NCI-H1417 (cell line): Measurements from ENCODE around the gene HID1.
"Not testable (repeated sequence)": the region's sequence is repeated elsewhere in the genome, so short reads cannot be mapped to it uniquely, and the experiment has no call there.

Experiments used
- DNase-seq, 3 experiments: peaks; one replicate each; lab custom pipeline; 2025; lab: John Stamatoyannopoulos, UW

HID1 gene

GRCh38 chr17:74972107-74972972 lies at the start of gene HID1:
Gene HID1 (minus strand): TSS chr17:74972759. CDS start chr17:74972656, 103 bp downstream.
- DNase-seq, result peak; percentile 80 to 87 (median 83)

- DNase-seq, result no peak
Observed at GRCh38 chr17:75020331-75021110, 48.0 kb upstream of the HID1 start.

GRCh38 chr17:75019710-75020109 lies 47.2 kb upstream of the HID1 start:
- DNase-seq, result no peak

- DNase-seq, result no peak
Observed at GRCh38 chr17:75019146-75019545, 46.6 kb upstream of the HID1 start.

- no peak for DNase-seq
Observed at GRCh38 chr17:75013092-75013559, 40.6 kb upstream of the HID1 start.

- peak; percentile 77 to 88 (median 86) for DNase-seq
Observed at GRCh38 chr17:75012346-75013091, 40.0 kb upstream of the HID1 start, which contains the start of gene MRPL58. Gene MRPL58 (plus strand): TSS chr17:75012670. CDS start chr17:75012687, 17 bp downstream.

GRCh38 chr17:75012096-75012345 lies 39.5 kb upstream of the HID1 start:
- no peak for DNase-seq

- peak in 2 of 3 experiments; percentile 51 to 60 for DNase-seq
Observed at GRCh38 chr17:75011401-75012095, 39.0 kb upstream of the HID1 start.

- peak in 2 of 3 experiments; percentile 46 to 66 for DNase-seq
Observed at GRCh38 chr17:75010683-75011400, 38.3 kb upstream of the HID1 start.

GRCh38 chr17:75009139-75009724 lies 36.7 kb upstream of the HID1 start:
- peak in 1 of 3 experiments; percentile 3 for DNase-seq

GRCh38 chr17:75008373-75008772 lies 35.8 kb upstream of the HID1 start:
- DNase-seq, result peak in 2 of 3 experiments; percentile 42 to 65

GRCh38 chr17:75006653-75007052 lies 34.1 kb upstream of the HID1 start:
- peak in 1 of 3 experiments; percentile 9 for DNase-seq

GRCh38 chr17:75006084-75006483 lies 33.5 kb upstream of the HID1 start:
- not testable (repeated sequence) for DNase-seq

GRCh38 chr17:75005291-75005690 lies 32.7 kb upstream of the HID1 start:
- DNase-seq, result no peak

GRCh38 chr17:75004371-75004770 lies 31.8 kb upstream of the HID1 start:
- DNase-seq, result no peak

- DNase-seq, result no peak
Observed at GRCh38 chr17:75003957-75004355, 31.4 kb upstream of the HID1 start.

GRCh38 chr17:75003070-75003956 lies 30.8 kb upstream of the HID1 start:
- DNase-seq, result no peak

GRCh38 chr17:75001915-75002843 lies 29.6 kb upstream of the HID1 start:
- no peak for DNase-seq
